ENCODE measurements around the gene RHOJ. TPM values are rescaled to one million over a fixed set of nuclear protein-coding genes. Genes with fewer than 3 reads are reported as not detected.
"Not testable (repeated sequence)": the region's sequence is repeated elsewhere in the genome, so short reads cannot be mapped to it uniquely, and the experiment has no call there.

The RHOJ gene
- total RNA-seq, 1 donor from 2014 or later: 21.6 TPM

- no peak for DNase-seq
Measured at GRCh38 chr14:63299351-63300110, 95.3 kb downstream of the RHOJ start.

- DNase-seq: no peak
Measured at GRCh38 chr14:63300854-63301253, 96.6 kb downstream of the RHOJ start.

- no peak for DNase-seq
Measured at GRCh38 chr14:63301891-63302534, 97.8 kb downstream of the RHOJ start.

- not testable (repeated sequence) for DNase-seq
Measured at GRCh38 chr14:63304429-63304828, 100.2 kb downstream of the RHOJ start.

- DNase-seq: no peak
Measured at GRCh38 chr14:63308723-63309317, 104.6 kb downstream of the RHOJ start.

GRCh38 chr14:63318835-63319234, 114.6 kb downstream of the RHOJ start, which contains the start of gene GPHB5:
Gene GPHB5, minus strand, starts transcription at chr14:63318935. Its CDS starts 1,086 bp downstream, at chr14:63317849.
- no peak for DNase-seq

- no peak for DNase-seq
Measured at GRCh38 chr14:63322472-63322871, 118.2 kb downstream of the RHOJ start.

GRCh38 chr14:63322897-63323573, 118.8 kb downstream of the RHOJ start:
- DNase-seq: no peak

GRCh38 chr14:63326840-63327239, 122.6 kb downstream of the RHOJ start:
- DNase-seq: no peak

- DNase-seq: no peak
Measured at GRCh38 chr14:63328787-63329737, 124.8 kb downstream of the RHOJ start.

- peak; percentile 20 for DNase-seq
Measured at GRCh38 chr14:63342371-63342770, 138.1 kb downstream of the RHOJ start.

Other genes with a start within 250 kb of the RHOJ start
- 1.4 TPM for gene KCNH5, start 159.0 kb upstream of the RHOJ start, total RNA-seq
- not detected for gene GPHB5, start 114.5 kb downstream of the RHOJ start, total RNA-seq